ENCODE measurements around the gene PCK1.

Gene PCK1

GRCh38 chr20:57536120-57536708 is 24.7 kb upstream of the PCK1 start:
- TF ChIP-seq TAF1 (IDR thresholded peaks at IDR 0.05; ENCODE audit: borderline replicate concordance, insufficient read depth, low read length) (no peak), SIN3A (IDR thresholded peaks at IDR 0.05; ENCODE audit: borderline replicate concordance, insufficient read depth, low read length) (no peak), POLR2AphosphoS5 (IDR thresholded peaks at IDR 0.05; ENCODE audit: low read depth, low read length) (no peak), FOXP2 (optimal IDR thresholded peaks at IDR 0.05; ENCODE audit: borderline replicate concordance, extremely low read depth, extremely low read length, insufficient read depth) (no peak)
- TF ChIP-seq, protein P1, sequence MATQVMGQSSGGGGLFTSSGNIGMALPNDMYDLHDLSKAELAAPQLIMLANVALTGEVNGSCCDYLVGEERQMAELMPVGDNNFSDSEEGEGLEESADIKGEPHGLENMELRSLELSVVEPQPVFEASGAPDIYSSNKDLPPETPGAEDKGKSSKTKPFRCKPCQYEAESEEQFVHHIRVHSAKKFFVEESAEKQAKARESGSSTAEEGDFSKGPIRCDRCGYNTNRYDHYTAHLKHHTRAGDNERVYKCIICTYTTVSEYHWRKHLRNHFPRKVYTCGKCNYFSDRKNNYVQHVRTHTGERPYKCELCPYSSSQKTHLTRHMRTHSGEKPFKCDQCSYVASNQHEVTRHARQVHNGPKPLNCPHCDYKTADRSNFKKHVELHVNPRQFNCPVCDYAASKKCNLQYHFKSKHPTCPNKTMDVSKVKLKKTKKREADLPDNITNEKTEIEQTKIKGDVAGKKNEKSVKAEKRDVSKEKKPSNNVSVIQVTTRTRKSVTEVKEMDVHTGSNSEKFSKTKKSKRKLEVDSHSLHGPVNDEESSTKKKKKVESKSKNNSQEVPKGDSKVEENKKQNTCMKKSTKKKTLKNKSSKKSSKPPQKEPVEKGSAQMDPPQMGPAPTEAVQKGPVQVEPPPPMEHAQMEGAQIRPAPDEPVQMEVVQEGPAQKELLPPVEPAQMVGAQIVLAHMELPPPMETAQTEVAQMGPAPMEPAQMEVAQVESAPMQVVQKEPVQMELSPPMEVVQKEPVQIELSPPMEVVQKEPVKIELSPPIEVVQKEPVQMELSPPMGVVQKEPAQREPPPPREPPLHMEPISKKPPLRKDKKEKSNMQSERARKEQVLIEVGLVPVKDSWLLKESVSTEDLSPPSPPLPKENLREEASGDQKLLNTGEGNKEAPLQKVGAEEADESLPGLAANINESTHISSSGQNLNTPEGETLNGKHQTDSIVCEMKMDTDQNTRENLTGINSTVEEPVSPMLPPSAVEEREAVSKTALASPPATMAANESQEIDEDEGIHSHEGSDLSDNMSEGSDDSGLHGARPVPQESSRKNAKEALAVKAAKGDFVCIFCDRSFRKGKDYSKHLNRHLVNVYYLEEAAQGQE (IDR thresholded peaks at IDR 0.05; ENCODE audit: insufficient read depth in 1 of 2, low read depth in 2 of 2, low read length in 2 of 2), result no peak

GRCh38 chr20:57536771-57537724 is 23.9 kb upstream of the PCK1 start:
- no peak for TF ChIP-seq SIN3A (IDR thresholded peaks at IDR 0.05; ENCODE audit: borderline replicate concordance, insufficient read depth, low read length)
- TF ChIP-seq, protein P1 (IDR thresholded peaks at IDR 0.05; ENCODE audit: insufficient read depth in 1 of 2, low read depth in 2 of 2, low read length in 2 of 2), result no peak
- no peak for TF ChIP-seq FOXP2 (optimal IDR thresholded peaks at IDR 0.05; ENCODE audit: borderline replicate concordance, extremely low read depth, extremely low read length, insufficient read depth)
- TF ChIP-seq TAF1 (IDR thresholded peaks at IDR 0.05; ENCODE audit: borderline replicate concordance, insufficient read depth, low read length), result no peak
- no peak for TF ChIP-seq POLR2AphosphoS5 (IDR thresholded peaks at IDR 0.05; ENCODE audit: low read depth, low read length)

- no peak for TF ChIP-seq SIN3A (IDR thresholded peaks at IDR 0.05; ENCODE audit: borderline replicate concordance, insufficient read depth, low read length)
- TF ChIP-seq TAF1 (IDR thresholded peaks at IDR 0.05; ENCODE audit: borderline replicate concordance, insufficient read depth, low read length), result no peak
- TF ChIP-seq, protein P1 (IDR thresholded peaks at IDR 0.05; ENCODE audit: insufficient read depth in 1 of 2, low read depth in 2 of 2, low read length in 2 of 2), result no peak
- TF ChIP-seq FOXP2 (optimal IDR thresholded peaks at IDR 0.05; ENCODE audit: borderline replicate concordance, extremely low read depth, extremely low read length, insufficient read depth), result no peak
- no peak for TF ChIP-seq POLR2AphosphoS5 (IDR thresholded peaks at IDR 0.05; ENCODE audit: low read depth, low read length)
Measured at GRCh38 chr20:57537822-57538221, 23.1 kb upstream of the PCK1 start.

GRCh38 chr20:57539889-57540288 is 21.0 kb upstream of the PCK1 start:
- TF ChIP-seq TAF1 (IDR thresholded peaks at IDR 0.05; ENCODE audit: borderline replicate concordance, insufficient read depth, low read length), result no peak
- no peak for TF ChIP-seq POLR2AphosphoS5 (IDR thresholded peaks at IDR 0.05; ENCODE audit: low read depth, low read length)
- no peak for TF ChIP-seq FOXP2 (optimal IDR thresholded peaks at IDR 0.05; ENCODE audit: borderline replicate concordance, extremely low read depth, extremely low read length, insufficient read depth)
- TF ChIP-seq SIN3A (IDR thresholded peaks at IDR 0.05; ENCODE audit: borderline replicate concordance, insufficient read depth, low read length), result no peak
- TF ChIP-seq, protein P1 (IDR thresholded peaks at IDR 0.05; ENCODE audit: insufficient read depth in 1 of 2, low read depth in 2 of 2, low read length in 2 of 2), result no peak
